Left ventricle myocardium inferior (tissue), 1 donor: ENCODE measurements around the gene INKA1. TPM values are rescaled to one million over a fixed set of nuclear protein-coding genes. Genes with fewer than 3 reads are reported as not detected.

Experiments used
- DNase-seq: peaks from one replicate; pipeline ENCODE4 v3.0.0-alpha.2; 2020
- H3K27ac ChIP-seq: fragments of 200-600 bp; replicated peaks from 2 replicates; pipeline ENCODE4 v1.8.0; 2021
- H3K27me3 ChIP-seq: fragments of 200-600 bp; 2 replicates; pipeline ENCODE4 v1.8.0; 2021; ENCODE audit warnings: low read depth
- H3K36me3 ChIP-seq: fragments of 200-600 bp; 2 replicates; pipeline ENCODE4 v1.8.0; 2021
- H3K4me1 ChIP-seq: fragments of 200-600 bp; 2 replicates; pipeline ENCODE4 v1.8.0; 2021
- H3K4me3 ChIP-seq: fragments of 200-600 bp; 2 replicates; pipeline ENCODE4 v1.8.0; 2021; ENCODE audit warnings: mild to moderate bottlenecking, moderate library complexity
- H3K9me3 ChIP-seq: fragments of 200-600 bp; replicated peaks from 2 replicates; pipeline ENCODE4 v1.8.0; 2021
- CTCF ChIP-seq: fragments of 200-600 bp; IDR thresholded peaks from 2 replicates; pipeline ENCODE4 v1.8.0; 2021; ENCODE audit warnings: antibody characterized with exemption, mild to moderate bottlenecking, borderline replicate concordance
- intact Hi-C: fragments of 100-400 bp; cut with micrococcal nuclease; formaldehyde crosslinking; loops from one replicate; pipeline ENCODE4 v1.11.0; 2022
- total RNA-seq: library from RNA; stranded (reverse); fragmentation: NEBNext Ultra II Directional; extraction: Animal tissue kit (Norgen Biotek cat#: 25700); gene quantifications from one replicate; pipeline ENCODE4 v1.2.1, GENCODE V29; 2021
- donor health status: DM: no; HTN: yes; CAD: no; lungs with severe emphysema.

Gene INKA1
- total RNA-seq, 1 donor from 2014 or later = 2.3 TPM

GRCh38 chr3:49787536-49787935 is 15.5 kb upstream of the INKA1 start:
- peaks cover 9% of the 10 kb centered on the region for H3K36me3 ChIP-seq
- TF ChIP-seq CTCF = no peak
- H3K4me1 ChIP-seq = peaks cover 46% of the 10 kb centered on the region
- H3K4me3 ChIP-seq = no peak overlapping the region
- intact Hi-C loops = no loop called here
- H3K27me3 ChIP-seq = no peaks in the 10 kb centered on the region
- H3K27ac ChIP-seq = peak overlapping the region; percentile 96
- H3K9me3 ChIP-seq = no peaks in the 10 kb centered on the region
- DNase-seq = no peak

- no peak overlapping the region for H3K4me3 ChIP-seq
- intact Hi-C loops = no loop called here
- peaks cover 8% of the 10 kb centered on the region for H3K36me3 ChIP-seq
- peak overlapping the region; percentile 96 for H3K27ac ChIP-seq
- H3K4me1 ChIP-seq = peaks cover 43% of the 10 kb centered on the region
- DNase-seq = no peak
- TF ChIP-seq CTCF = no peak
- H3K9me3 ChIP-seq = no peaks in the 10 kb centered on the region
- H3K27me3 ChIP-seq = no peaks in the 10 kb centered on the region
Measured at GRCh38 chr3:49788056-49788455, 15.0 kb upstream of the INKA1 start.

- Histone ChIP-seq H3K36me3 (no peaks in the 10 kb centered on the region), H3K9me3 (no peaks in the 10 kb centered on the region), H3K4me1 (peaks cover 16% of the 10 kb centered on the region), H3K4me3 (no peak overlapping the region), H3K27me3 (no peaks in the 10 kb centered on the region), H3K27ac (no peak overlapping the region)
- no peak for DNase-seq
- intact Hi-C loops = no loop called here
- TF ChIP-seq CTCF = no peak
Measured at GRCh38 chr3:49790626-49791411, 12.2 kb upstream of the INKA1 start.

- no peak for TF ChIP-seq CTCF
- intact Hi-C loops = no loop called here
Measured at GRCh38 chr3:49791571-49791970, 11.5 kb upstream of the INKA1 start.

GRCh38 chr3:49792371-49793150 is 10.5 kb upstream of the INKA1 start:
- Histone ChIP-seq H3K4me3 (no peak overlapping the region), H3K27ac (no peak overlapping the region), H3K36me3 (no peaks in the 10 kb centered on the region), H3K4me1 (peaks cover under 1% of the 10 kb centered on the region), H3K9me3 (no peaks in the 10 kb centered on the region), H3K27me3 (no peaks in the 10 kb centered on the region)
- intact Hi-C loops = no loop called here
- no peak for DNase-seq
- no peak for TF ChIP-seq CTCF

More at GRCh38 chr3:49791571-49791970, 11.5 kb upstream of the INKA1 start:
- Histone ChIP-seq H3K36me3 (no peaks in the 10 kb centered on the region), H3K27ac (no peak overlapping the region), H3K4me1 (peaks cover 10% of the 10 kb centered on the region), H3K4me3 (no peak overlapping the region), H3K9me3 (no peaks in the 10 kb centered on the region), H3K27me3 (no peaks in the 10 kb centered on the region)
- no peak for DNase-seq
